ENCODE measurements around the gene DGKH.
"Not testable (repeated sequence)": the region's sequence is repeated elsewhere in the genome, so short reads cannot be mapped to it uniquely, and the experiment has no call there.

Gene DGKH

GRCh38 chr13:42071672-42072419 lies 23.4 kb downstream of the DGKH start:
- FAIRE-seq (no peak), DNase-seq (ENCODE audit: low spot score) (no peak)

GRCh38 chr13:42073683-42074082 lies 25.2 kb downstream of the DGKH start:
- no peak for DNase-seq (ENCODE audit: low spot score)
- no peak for FAIRE-seq

- FAIRE-seq (no peak), DNase-seq (ENCODE audit: low spot score) (no peak)
These were observed 27.1 kb downstream of the DGKH start for GRCh38 chr13:42075517-42075916.

- FAIRE-seq = no peak
- no peak for DNase-seq (ENCODE audit: low spot score)
These were observed 27.9 kb downstream of the DGKH start for GRCh38 chr13:42076309-42076713.

GRCh38 chr13:42078128-42078808 lies 29.8 kb downstream of the DGKH start:
- FAIRE-seq (no peak), DNase-seq (ENCODE audit: low spot score) (no peak)

GRCh38 chr13:42083138-42083770 lies 34.8 kb downstream of the DGKH start:
- DNase-seq (ENCODE audit: low spot score) (no peak), FAIRE-seq (no peak)

- DNase-seq (ENCODE audit: low spot score) = no peak
- FAIRE-seq = no peak
These were observed 36.3 kb downstream of the DGKH start for GRCh38 chr13:42084722-42085121.

GRCh38 chr13:42086582-42086981 lies 38.1 kb downstream of the DGKH start:
- FAIRE-seq = no peak
- no peak for DNase-seq (ENCODE audit: low spot score)

- DNase-seq (ENCODE audit: low spot score) (no peak), FAIRE-seq (no peak)
These were observed 46.1 kb downstream of the DGKH start for GRCh38 chr13:42094516-42095040.

GRCh38 chr13:42096222-42096621 lies 47.8 kb downstream of the DGKH start:
- FAIRE-seq = peak; percentile 13
- DNase-seq (ENCODE audit: low spot score) = not testable (repeated sequence)

- FAIRE-seq (no peak), DNase-seq (ENCODE audit: low spot score) (no peak)
These were observed 51.7 kb downstream of the DGKH start for GRCh38 chr13:42099962-42100675.

GRCh38 chr13:42100960-42101359 lies 52.5 kb downstream of the DGKH start:
- FAIRE-seq (no peak), DNase-seq (ENCODE audit: low spot score) (no peak)

GRCh38 chr13:42101821-42102585 lies 53.6 kb downstream of the DGKH start:
- no peak for FAIRE-seq

GRCh38 chr13:42102961-42103865 lies 54.8 kb downstream of the DGKH start:
- DNase-seq (ENCODE audit: low spot score) (peak; percentile 22), FAIRE-seq (no peak)

More at GRCh38 chr13:42101821-42102585, 53.6 kb downstream of the DGKH start:
- DNase-seq (ENCODE audit: low spot score) = no peak

GRCh38 chr13:42106998-42107397 lies 58.5 kb downstream of the DGKH start:
- FAIRE-seq = no peak
- no peak for DNase-seq (ENCODE audit: low spot score)

GRCh38 chr13:42107421-42107820 lies 59.0 kb downstream of the DGKH start:
- no peak for DNase-seq (ENCODE audit: low spot score)
- no peak for FAIRE-seq

GRCh38 chr13:42108217-42108616 lies 59.8 kb downstream of the DGKH start:
- DNase-seq (ENCODE audit: low spot score) (no peak), FAIRE-seq (no peak)

GRCh38 chr13:42109957-42110356 lies 61.5 kb downstream of the DGKH start:
- FAIRE-seq (no peak), DNase-seq (ENCODE audit: low spot score) (no peak)

GRCh38 chr13:42110410-42111155 lies 62.1 kb downstream of the DGKH start:
- DNase-seq (ENCODE audit: low spot score) (peak; percentile 21), FAIRE-seq (no peak)

All from urothelium cell line (cell line).